Mesodermal cell (in vitro differentiated cells): ENCODE measurements around the gene CENPB.

Experiments used
- H3K27ac ChIP-seq: 2 replicates; pipeline ENCODE4 v1.7.0; 2013; ENCODE audit warnings: mild to moderate bottlenecking, low read depth, low read length, moderate library complexity; ENCODE audit not compliant: severe bottlenecking
- H3K36me3 ChIP-seq: 2 replicates; pipeline ENCODE4 v1.7.1; 2013; ENCODE audit warnings: mild to moderate bottlenecking, low read length, moderate library complexity; ENCODE audit not compliant: control insufficient read depth, insufficient read depth
- H3K4me1 ChIP-seq: one replicate; pipeline ENCODE4 v1.7.1; 2013; ENCODE audit warnings: mild to moderate bottlenecking, low read length; ENCODE audit not compliant: insufficient read depth, control insufficient read depth, poor library complexity, severe bottlenecking
- H3K4me3 ChIP-seq: 2 replicates; pipeline ENCODE4 v1.7.0; 2013; ENCODE audit warnings: low read length, control low read depth, mild to moderate bottlenecking; ENCODE audit not compliant: insufficient read depth, poor library complexity, severe bottlenecking; ENCODE audit errors: extremely low read depth
- H3K9me3 ChIP-seq: 2 replicates; pipeline ENCODE4 v1.7.1; 2013; ENCODE audit warnings: mild to moderate bottlenecking, low read length, moderate library complexity; ENCODE audit not compliant: control insufficient read depth
- WGBS, 2 experiments: methylation state at CpG; one replicate each; pipeline ENCODE4 v1.1.5; 2013; ENCODE audit warnings: missing lambda C conversion rate in 2 of 2; ENCODE audit not compliant: insufficient coverage in 2 of 2; 5-methylcytosine and 5-hydroxymethylcytosine counted together

Gene CENPB

DNA sequence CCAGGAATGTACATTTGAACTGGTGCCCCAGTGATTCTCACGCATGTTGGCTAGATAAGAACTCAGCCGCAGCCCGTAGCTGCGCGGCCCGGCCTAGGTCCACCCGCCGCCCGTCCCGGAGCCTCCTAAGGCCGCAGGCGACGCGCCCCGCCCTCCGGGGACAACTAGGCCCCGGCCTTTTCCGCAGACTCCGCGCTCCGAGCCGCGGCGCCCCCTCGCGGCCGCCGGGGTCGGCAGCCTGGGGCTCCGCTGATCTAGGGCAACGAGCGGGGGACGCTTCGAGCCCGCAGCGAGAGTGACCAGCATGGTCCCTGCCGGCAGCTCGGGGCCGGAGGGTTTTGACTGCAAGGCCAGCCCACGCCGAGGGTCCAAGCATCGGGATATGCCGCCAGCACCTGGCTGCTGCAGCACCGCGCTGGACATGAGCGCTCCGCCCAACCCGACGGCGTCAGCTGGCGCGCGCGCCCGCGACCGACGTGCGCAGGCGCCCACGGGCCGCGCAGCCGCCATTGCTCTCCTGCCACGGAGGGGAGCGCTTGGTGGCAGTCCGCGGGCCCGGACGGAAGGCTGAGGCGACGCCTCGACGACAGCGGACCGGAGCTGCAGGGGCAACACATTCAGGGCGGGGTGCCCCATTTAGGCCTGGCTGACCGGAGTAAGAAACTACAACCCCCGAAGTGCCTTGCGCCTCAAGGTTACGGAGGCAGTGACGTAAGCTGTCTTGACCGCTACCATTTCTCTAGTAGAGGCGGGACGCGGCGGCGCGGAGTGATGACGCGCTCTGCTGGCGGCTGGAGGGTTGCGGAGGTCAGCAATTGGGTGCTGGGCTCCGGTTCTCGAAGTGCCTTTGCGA lies 33.7 kb upstream of the CENPB start, which contains the start of gene AP5S1:
TSS of gene AP5S1 (plus strand) at position 500 of the 853 bp plus-strand sequence. CDS start 1,571 bp downstream, outside the sequence.
- WGBS, 2 experiments, result 1% methylated on average over 83 to 92 of the region's 96 CpGs
- peak within 1 kb of the TSS; percentile 99 for H3K27ac ChIP-seq
- H3K9me3 ChIP-seq, result no peaks in the 10 kb centered on the region
- peaks cover 4% of the 10 kb centered on the region for H3K4me1 ChIP-seq
- H3K36me3 ChIP-seq, result peaks cover 25% of the 10 kb centered on the region
- H3K4me3 ChIP-seq, result peak within 1 kb of the TSS; percentile 62

DNA sequence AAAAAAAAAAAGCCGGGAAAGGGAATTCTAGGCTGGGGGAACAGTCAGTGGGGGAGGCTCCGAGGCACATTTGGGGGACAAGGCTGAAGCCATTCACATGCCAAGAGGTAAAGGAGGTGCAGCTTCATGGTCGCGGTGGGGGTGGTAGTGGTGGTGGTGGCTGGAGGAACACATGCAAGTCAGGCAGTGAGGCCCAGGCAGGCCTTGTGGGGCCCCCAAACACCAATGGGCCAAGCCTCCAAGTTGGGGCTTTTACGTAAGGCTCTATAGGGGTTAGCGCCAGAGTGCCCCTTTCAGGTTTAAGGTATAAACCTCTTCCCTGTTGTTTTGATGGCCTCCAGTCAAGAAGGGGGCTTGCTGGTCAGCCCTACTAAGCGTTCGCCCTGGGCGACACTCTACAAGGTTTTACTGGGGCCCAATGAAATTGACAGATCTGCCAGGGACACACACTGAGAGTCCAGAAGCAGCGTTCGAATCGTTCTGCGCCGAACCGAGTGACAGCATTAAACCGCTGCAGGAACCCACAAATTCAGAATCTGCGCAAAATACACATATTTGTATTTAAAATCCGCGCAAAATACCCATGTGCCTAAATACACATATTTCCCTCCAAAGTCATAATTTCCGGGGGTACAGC lies 33.0 kb upstream of the CENPB start:
- Histone ChIP-seq H3K4me3 (peak overlapping the region; percentile 62), H3K4me1 (peaks cover 4% of the 10 kb centered on the region), H3K9me3 (no peaks in the 10 kb centered on the region), H3K27ac (peak overlapping the region; percentile 99), H3K36me3 (peaks cover 18% of the 10 kb centered on the region)
- WGBS, 2 experiments, result 81 to 84% methylated on average over 16 to 19 of the region's 20 CpGs

DNA sequence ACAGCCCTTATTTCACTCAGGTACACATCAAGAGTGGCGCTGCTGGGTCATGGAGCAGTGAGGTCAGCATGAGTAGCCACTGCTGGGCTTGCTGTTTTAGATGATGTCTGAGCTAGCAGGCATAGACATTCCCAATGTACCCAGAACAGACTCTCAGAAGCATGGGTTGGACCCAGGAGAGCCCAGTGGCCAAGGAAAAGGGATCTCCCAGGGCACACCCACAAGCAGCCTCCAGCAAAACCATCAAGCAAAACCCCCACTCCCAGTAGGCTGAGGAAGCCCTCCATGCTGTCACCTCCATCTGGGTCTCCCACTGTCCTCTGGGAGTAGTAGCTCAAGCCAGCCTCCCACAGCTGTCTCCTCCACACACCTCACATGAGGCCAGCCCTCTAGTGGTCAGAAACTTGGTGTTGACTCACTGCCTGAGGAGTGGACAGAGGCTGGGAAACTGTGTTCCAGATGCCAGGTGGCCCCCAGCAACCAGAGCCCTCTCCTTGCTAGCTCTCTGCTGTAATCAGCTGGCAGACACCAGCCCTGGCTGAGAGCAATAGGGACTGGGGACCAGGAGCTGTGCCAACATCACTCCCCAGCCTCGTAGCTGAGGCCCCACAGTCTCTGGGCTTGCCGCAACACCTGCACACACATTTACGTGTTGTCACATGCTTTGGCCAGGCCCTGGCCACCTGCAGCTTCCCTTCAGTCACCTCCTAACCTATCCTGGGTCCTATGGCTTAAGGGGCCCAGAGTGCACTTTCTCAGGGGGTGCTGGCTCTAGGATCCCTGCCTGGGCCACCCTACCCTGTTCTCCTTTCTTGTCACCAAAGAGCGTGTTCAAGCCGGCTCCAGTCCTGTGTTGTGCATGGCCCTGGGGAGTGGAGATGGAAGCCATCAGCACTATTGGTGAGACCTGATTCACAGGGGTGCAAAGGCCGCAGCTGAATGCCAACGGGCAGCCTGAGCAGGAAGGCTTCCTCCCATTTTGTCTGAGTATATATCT lies 31.9 kb upstream of the CENPB start:
- 98 to 100% methylated on average over 3 to 5 of the region's 8 CpGs for WGBS, 2 experiments
- H3K4me3 ChIP-seq, result no peak overlapping the region
- H3K27ac ChIP-seq, result no peak overlapping the region
- peaks cover 7% of the 10 kb centered on the region for H3K36me3 ChIP-seq
- H3K4me1 ChIP-seq, result peaks cover 4% of the 10 kb centered on the region
- no peaks in the 10 kb centered on the region for H3K9me3 ChIP-seq

DNA sequence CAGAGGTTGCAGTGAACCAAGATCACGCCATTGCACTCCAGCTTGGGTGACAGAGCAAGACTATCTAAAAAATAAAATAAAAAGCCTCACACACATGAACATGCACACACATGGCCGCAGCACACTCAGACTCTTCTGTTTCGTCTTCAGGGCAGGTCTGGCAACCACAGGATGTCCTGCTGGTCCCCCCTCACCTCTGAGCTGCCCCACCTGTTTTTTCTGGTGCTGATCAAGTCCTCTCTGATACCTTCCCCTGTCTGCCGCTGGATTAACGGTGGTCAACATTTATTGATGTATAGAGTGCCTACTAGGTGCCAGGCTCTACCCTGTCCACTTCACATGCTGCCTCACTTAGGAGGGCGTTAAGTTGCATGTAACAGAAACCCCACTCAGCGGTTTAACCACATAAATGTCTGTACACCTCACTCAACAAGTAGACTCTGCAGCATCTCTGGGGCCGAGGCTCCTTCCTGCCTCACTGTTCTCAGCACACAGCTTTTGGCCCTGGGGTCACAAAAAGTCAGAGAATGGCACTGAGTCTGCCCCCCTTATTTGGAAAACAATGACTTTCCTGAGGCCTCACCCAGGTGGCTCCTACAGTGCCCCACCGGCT lies 29.3 kb upstream of the CENPB start:
- 71 to 74% methylated on average over 7 of the region's 9 CpGs for WGBS, 2 experiments
- no peak overlapping the region for H3K4me3 ChIP-seq
- H3K4me1 ChIP-seq, result peaks cover 8% of the 10 kb centered on the region
- H3K36me3 ChIP-seq, result no peaks in the 10 kb centered on the region
- H3K9me3 ChIP-seq, result no peaks in the 10 kb centered on the region
- H3K27ac ChIP-seq, result no peak overlapping the region

DNA sequence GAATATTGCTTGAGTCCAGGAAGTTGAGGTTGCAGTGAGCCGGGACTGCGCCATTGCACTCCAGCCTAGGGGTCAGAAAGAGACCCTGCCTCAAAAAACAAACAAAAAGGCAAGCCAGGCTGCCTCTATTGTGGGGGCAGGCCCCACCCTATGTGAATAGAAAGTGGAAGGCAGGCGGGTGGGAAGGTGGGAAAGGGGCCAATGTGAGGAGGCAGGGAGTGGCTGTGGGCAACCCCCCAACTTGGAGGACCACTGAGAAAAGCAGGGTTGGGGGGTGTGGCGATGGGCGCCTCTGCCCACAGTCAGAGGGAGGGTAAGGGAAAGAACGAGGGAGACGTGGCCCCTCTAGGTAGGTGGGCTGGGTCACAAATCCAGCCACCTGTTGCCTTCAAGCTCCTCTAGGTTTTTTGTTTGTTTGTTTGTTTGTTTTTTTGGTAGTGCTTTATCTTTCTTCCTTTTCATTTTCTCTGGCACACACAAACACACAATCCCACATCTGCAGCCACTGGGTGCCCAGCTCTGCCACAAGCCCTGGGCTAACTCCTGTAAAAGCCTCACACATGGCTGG lies 28.5 kb upstream of the CENPB start:
- no peaks in the 10 kb centered on the region for H3K9me3 ChIP-seq
- no peaks in the 10 kb centered on the region for H3K36me3 ChIP-seq
- 90 to 93% methylated on average over 3 to 5 of the region's 7 CpGs for whole genome bisulfite sequencing, 2 experiments
- peaks cover 8% of the 10 kb centered on the region for H3K4me1 ChIP-seq
- no peak overlapping the region for H3K27ac ChIP-seq
- H3K4me3 ChIP-seq, result no peak overlapping the region

DNA sequence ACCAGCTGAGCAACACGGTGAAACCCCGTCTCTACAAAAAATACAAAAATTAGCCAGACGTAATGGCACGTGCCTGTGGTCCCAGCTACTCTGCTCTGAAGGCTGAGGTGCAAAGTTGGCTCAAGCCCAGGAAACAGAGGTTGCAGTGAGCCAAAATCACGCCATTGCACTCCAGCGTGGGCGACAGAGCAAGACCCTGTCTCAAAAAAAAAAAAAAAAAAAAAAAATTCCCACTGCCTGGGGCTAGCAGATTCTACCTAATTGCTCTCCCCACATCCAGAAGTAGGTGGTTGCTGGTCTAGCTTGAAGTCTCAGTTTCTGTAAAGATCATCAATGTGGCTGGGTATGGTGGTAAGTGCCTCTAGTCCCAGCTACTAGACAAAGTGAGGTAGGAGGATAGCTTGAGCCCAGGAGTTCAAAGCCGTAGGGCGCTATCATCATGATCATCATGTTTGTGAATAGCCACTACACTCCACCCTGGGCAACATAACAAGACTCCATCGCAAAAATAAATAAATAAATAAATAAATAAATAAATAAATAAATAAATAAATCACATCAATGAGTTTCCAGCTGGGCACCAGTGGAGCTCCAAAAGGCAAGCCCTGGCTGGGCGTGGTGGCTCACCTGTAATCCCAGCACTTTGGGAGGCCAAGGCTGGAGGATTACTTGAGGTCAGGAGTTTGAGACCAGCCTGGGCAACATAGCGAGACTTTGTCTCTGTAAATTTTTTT lies 27.5 kb upstream of the CENPB start:
- Histone ChIP-seq H3K4me1 (peaks cover 8% of the 10 kb centered on the region), H3K27ac (no peak overlapping the region), H3K4me3 (no peak overlapping the region), H3K36me3 (no peaks in the 10 kb centered on the region), H3K9me3 (no peaks in the 10 kb centered on the region)
- WGBS, 2 experiments, result 74 to 98% methylated on average over 6 of the region's 12 CpGs

DNA sequence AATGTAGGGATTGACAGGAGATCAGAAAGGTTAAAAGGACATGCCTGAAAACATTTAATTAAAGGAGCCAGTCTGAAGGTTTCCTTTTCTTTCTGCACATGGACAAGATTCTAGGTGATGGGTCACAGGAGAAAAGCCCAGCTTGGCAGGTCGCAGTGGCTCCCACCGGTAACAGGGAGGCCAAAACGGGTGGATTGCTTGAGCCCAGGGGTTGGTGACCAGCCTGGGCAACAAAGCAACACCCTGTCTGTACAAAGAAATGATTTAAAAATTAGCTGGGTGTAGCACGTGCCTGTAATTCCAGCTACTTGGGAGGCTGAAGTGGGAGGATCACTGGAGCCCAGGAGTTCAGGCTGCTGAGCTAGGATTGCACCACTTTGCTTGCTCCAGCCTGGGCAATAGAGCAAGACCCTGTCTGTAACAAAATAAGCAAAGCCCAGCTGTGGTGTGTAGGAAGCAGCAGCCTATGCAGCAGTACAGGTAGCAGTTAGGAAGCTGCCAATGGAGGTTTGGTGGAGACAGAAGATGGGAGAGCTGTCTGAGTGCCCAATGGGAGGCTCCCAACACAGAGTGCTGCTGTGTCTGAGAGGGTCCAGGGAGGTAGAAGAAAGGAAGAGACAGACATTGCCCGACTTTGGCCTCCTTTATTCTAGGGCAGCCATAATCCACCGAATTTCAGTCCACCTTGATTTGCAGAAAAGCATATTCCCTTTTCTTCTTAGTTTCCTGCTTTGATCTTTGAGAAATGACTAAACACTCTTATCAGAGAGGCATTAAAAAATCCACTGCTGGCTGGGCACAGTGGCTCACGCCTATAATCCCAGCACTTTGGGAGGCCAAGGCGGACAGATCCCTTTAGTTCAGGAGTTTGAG lies 26.7 kb upstream of the CENPB start:
- Histone ChIP-seq H3K4me3 (no peak overlapping the region), H3K27ac (no peak overlapping the region), H3K4me1 (peaks cover 10% of the 10 kb centered on the region), H3K9me3 (no peaks in the 10 kb centered on the region), H3K36me3 (no peaks in the 10 kb centered on the region)
- WGBS, 2 experiments, result 88 to 94% methylated on average over 4 to 8 of the region's 8 CpGs

DNA sequence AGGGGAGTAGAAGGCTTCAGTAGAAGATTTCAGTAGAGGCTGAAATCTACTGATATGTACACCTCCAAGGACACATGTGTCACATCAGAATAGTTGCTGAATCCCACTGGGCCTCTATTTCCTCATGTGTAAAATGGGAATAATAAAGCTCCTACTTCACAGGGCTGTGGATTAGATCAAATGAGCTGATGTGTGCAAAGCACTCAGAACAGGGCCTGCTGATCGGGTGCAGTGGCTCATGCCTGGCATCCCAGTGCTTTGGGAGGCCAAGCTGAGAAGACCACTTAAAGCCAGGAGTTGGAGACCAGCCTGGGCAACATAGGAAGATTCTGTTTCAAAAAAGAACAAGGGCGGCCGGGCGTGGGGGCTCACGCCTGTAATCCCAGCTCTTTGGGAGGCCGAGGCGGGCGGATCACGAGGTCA lies 25.7 kb upstream of the CENPB start:
- peaks cover under 1% of the 10 kb centered on the region for H3K36me3 ChIP-seq
- 95 to 96% methylated on average over 5 of the region's 9 CpGs for WGBS, 2 experiments
- peaks cover 20% of the 10 kb centered on the region for H3K4me1 ChIP-seq
- no peak overlapping the region for H3K27ac ChIP-seq
- H3K9me3 ChIP-seq, result no peaks in the 10 kb centered on the region
- no peak overlapping the region for H3K4me3 ChIP-seq
